ENCODE data around the gene MAPKAPK3.

- TF ChIP-seq CTCF (IDR thresholded peaks at IDR 0.05) (no peak), POLR2A (IDR thresholded peaks at IDR 0.05) (no peak), EP300 (IDR thresholded peaks at IDR 0.05) (no peak)
These were observed 20.1 kb downstream of the MAPKAPK3 start for GRCh38 chr3:50637011-50637410.
